GM12873 (cell line): ENCODE data around the gene SLC22A31.

Source experiments
- CTCF ChIP-seq: IDR thresholded peaks from 2 replicates; pipeline ENCODE4 v1.5.1; 2012; ENCODE audit warnings: low read depth, mild to moderate bottlenecking, moderate library complexity, low read length, control low read depth; ENCODE audit not compliant: insufficient read depth; ENCODE audit errors: missing control alignments

The SLC22A31 gene

DNA sequence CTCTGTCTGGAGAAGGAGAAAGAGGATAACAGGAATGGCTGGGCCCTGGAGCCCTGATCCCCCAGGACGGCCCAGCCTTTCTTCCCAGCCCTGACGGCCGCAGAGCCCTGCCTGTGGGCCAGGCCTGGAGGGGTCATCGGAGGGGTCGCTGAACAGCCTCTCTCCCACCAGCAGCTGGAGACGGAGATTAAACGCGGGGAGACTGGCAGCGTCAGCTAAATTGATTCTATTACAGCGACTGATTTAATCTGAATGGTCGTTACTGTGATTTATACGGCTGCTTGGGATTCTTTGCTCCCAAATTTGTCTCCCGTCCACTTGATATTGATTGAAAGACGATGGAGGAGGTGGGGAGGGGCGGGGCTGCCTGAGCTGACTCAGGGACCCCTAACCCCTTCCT, 35.9 kb downstream of the SLC22A31 start:
- TF ChIP-seq CTCF: no peak

DNA sequence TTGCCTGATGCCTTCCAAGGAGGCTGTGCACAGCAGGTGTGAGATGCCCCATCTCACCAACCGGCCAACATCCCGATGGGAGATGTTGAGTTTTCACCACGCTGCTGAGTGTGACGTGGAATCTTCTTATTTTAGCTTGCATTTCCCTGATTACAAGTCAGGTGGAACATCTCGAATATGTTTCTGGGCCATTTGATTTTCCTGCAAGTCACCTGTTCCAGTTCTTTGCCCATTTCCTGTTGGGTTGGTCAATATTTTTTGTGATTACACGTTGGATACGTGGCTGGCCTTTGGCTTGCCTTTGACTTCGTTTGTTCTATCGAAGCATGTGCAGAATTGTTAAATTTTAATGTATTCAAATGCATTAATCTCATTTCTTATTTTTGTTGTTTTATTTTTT, 37.0 kb downstream of the SLC22A31 start:
- no peak for TF ChIP-seq CTCF

DNA sequence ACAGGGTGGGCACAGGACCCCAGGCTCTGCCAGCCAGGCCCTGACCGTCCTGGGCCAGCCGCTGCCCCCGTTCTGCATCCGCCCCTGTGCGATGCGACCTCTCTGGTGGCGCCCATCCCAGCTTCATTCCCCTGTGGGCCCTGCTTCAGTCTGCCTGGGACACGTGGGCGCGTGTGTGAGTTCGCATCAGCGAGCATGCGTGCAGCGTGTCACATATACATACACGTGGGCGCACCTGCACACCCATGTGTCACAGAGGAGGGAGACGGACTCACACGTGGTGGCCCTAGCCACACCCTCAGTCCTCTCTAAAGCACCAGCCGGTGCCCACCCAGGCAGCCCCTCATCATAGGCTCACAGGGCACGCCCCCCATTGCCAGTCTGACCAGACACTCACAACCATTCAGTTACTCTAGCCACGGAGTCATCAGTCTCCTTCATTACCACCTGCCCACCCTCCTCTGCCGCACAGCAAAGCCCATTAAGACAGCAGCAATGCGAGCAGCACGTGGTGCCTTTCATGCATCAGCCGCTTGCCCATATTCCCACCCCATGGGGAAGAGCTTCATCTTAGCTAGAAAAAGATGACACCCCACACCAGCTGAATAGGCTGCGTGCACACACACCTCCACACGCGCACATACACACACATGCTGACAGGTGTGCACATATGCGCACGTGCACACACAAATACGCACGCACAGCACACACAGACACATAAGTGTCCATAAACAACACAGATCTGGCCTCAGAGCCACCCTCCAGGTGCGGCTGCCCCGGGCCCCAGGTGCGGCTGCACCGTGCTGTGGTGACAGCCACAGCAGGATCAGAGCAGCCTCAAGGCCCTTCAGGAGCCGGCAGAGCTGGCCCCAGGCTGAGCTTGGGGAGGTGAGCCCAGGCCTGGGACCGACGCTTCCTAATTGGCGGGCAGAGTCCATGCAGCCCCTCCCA, 38.3 kb downstream of the SLC22A31 start:
- TF ChIP-seq CTCF: no peak

GRCh38 chr16:89160977-89161701, 39.2 kb downstream of the SLC22A31 start:
- TF ChIP-seq CTCF: no peak

GRCh38 chr16:89159850-89160354, 40.4 kb downstream of the SLC22A31 start:
- no peak for TF ChIP-seq CTCF

- TF ChIP-seq CTCF: no peak
Observed at GRCh38 chr16:89159066-89159849, 41.1 kb downstream of the SLC22A31 start.
